ENCODE results near the gene DSC1. TPM values are rescaled to one million over a fixed set of nuclear protein-coding genes. Genes with fewer than 3 reads are reported as not detected.

DSC1 gene
- total RNA-seq, 1 donor from 2014 or later = not detected

- no peak overlapping the region for H3K27ac Mint-ChIP-seq (ENCODE audit: unreplicated experiment)
- no peak for DNase-seq (ENCODE audit: extremely low spot score, unreplicated experiment)
- H3K9me3 Mint-ChIP-seq (ENCODE audit: unreplicated experiment) = peaks cover 7% of the 10 kb centered on the region
- peaks cover 42% of the 10 kb centered on the region for H3K27me3 Mint-ChIP-seq (ENCODE audit: unreplicated experiment)
- H3K4me3 Mint-ChIP-seq (ENCODE audit: unreplicated experiment) = no peak overlapping the region
- no peaks in the 10 kb centered on the region for H3K4me1 Mint-ChIP-seq (ENCODE audit: unreplicated experiment)
- TF ChIP-seq CTCF (IDR thresholded peaks at IDR 0.05) = no peak
- no peaks in the 10 kb centered on the region for H3K36me3 Mint-ChIP-seq (ENCODE audit: unreplicated experiment)
Measured at GRCh38 chr18:31079973-31080372, 82.7 kb downstream of the DSC1 start.

Other genes with a start within 250 kb of the DSC1 start
- gene DSC3, start 120.1 kb downstream of the DSC1 start, total RNA-seq = 5.6 and 5.8 TPM in 2 replicates
- gene DSC2, start 60.4 kb downstream of the DSC1 start, total RNA-seq = 1.2 and 1.6 TPM in 2 replicates
- not detected in 2 replicates for gene DSG1, start 155.3 kb upstream of the DSC1 start, total RNA-seq
- gene DSG4, start 213.9 kb upstream of the DSC1 start, total RNA-seq = not detected in 2 replicates

All from osteocyte (in vitro differentiated cells).